Right lobe of liver (tissue), 4 donors: ENCODE measurements around the gene RAP2B.

ENCODE experiments used
- POLR2A ChIP-seq: fragments of 450-650 bp; IDR thresholded peaks from one replicate; pipeline ENCODE4 v1.6.1; 2017; ENCODE audit warnings: antibody characterized with exemption, mild to moderate bottlenecking
- TF ChIP-seq, protein P1 (sequence below), 4 donors: fragments of 200-600 bp in 3 of 4; fragments of 450-650 bp in 1 of 4; IDR thresholded peaks; one replicate each; pipeline versions ENCODE4 v1.5.1 to v1.8.0; 2016 to 2022; ENCODE audit warnings: antibody characterized with exemption in 4 of 4, mild to moderate bottlenecking in 2 of 4
- donor health status: DM: no; HTN: no; CAD: no.
- donor health status: DM: no; HTN: no; CAD: no.
- donor health status: DM: no; HTN: yes; CAD: no.

DNA sequence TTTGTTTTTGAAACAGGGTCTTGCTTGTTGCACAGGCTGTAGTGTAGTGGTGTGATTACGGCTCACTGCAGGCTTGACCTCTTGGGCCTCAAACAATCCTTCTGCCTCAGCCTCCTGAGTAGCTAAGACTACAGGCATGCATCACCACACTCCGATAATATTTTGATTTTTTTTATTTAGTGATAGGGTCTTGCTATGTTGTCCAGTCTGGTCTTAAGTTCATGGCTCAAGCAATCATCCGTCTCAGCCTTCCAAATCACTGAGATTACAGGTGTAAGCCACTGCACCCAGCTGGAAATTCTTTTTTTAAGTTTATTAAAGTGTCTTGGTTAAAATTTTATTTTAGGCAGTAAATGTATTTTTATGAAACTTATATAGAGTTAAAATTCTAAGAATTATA is 32.2 kb upstream of the RAP2B start:
- TF ChIP-seq, protein P1, sequence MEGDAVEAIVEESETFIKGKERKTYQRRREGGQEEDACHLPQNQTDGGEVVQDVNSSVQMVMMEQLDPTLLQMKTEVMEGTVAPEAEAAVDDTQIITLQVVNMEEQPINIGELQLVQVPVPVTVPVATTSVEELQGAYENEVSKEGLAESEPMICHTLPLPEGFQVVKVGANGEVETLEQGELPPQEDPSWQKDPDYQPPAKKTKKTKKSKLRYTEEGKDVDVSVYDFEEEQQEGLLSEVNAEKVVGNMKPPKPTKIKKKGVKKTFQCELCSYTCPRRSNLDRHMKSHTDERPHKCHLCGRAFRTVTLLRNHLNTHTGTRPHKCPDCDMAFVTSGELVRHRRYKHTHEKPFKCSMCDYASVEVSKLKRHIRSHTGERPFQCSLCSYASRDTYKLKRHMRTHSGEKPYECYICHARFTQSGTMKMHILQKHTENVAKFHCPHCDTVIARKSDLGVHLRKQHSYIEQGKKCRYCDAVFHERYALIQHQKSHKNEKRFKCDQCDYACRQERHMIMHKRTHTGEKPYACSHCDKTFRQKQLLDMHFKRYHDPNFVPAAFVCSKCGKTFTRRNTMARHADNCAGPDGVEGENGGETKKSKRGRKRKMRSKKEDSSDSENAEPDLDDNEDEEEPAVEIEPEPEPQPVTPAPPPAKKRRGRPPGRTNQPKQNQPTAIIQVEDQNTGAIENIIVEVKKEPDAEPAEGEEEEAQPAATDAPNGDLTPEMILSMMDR (IDR thresholded peaks at IDR 0.05) = no peak
- TF ChIP-seq POLR2A = no peak
